Measurements from ENCODE around the gene KSR1.

Gene KSR1

GRCh38 chr17:27560668-27561067 is 104.4 kb downstream of the KSR1 start:
- no peak overlapping the region for H3K27ac ChIP-seq
- DNase-seq (ENCODE audit: low read depth, low spot score) = no peak

- no peak for DNase-seq (ENCODE audit: low read depth, low spot score)
- no peak overlapping the region for H3K27ac ChIP-seq
Measured at GRCh38 chr17:27562777-27563455, 106.7 kb downstream of the KSR1 start.

GRCh38 chr17:27563532-27563931 is 107.3 kb downstream of the KSR1 start:
- no peak overlapping the region for H3K27ac ChIP-seq
- no peak for DNase-seq (ENCODE audit: low read depth, low spot score)

DNA sequence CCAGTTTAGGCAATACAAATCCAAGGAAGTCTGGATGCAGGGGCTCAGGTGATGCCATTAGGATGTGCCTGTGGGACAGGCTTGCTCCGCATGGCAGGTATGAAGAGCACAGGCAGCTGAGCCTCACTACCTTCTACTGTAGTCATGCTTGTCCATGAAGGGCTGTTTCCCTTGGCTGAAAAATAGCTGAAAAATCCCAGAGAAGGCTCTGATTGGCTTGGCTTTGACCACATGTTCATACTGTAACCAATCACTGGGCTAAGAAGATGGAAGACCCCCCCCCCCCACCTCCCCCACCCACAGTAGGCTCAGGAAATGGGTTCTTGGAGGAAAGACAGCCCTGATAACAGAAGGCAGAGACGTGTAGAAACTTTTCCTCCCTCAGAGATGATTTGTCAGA is 108.2 kb downstream of the KSR1 start:
- no peak for DNase-seq (ENCODE audit: low read depth, low spot score)

GRCh38 chr17:27565874-27566670 is 109.8 kb downstream of the KSR1 start:
- DNase-seq (ENCODE audit: low read depth, low spot score) = no peak
- no peak overlapping the region for H3K27ac ChIP-seq

More for the DNA sequence above, 108.2 kb downstream of the KSR1 start:
- no peak overlapping the region for H3K27ac ChIP-seq

DNA sequence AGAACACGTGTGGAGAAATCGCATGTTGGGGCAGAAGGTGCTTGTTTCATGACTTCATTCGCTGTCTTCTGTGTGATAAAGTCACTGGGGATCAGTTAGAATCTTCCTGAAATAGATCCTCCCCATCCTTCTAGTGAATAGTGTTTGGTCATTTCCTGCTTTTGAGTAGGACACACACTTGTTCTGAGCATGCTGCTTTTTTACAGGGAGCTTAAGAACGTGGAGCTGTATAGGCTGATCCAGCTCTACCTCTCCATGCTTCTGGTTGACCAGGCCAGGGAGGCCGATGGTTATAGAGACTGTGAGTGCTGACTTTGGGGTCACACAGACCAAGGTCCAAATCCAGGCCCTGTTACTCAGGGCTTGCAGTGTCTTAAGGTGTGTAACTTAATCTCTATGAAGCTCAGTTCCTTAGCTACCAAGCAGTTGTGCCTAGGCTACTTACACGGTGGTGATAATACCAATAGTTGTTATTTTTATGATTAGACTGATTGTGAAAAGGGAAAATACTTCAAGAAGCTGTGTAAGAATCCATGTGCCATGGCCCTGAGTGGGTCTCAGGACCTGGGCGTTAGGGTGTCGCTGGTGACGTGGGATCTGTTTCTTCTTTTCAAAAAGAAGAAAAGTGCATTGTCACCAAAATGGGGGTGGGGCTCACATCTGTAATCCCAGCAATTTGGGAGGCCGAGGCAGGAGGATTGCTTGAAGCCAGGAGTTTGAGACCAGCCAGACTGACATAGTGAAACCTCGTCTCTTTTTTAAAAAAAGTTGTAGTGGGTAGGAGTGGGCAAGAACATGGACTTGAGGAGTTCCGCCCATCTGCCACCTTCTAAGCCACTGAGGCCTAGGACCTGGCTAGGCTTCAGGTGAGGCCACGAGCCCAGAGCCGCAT is 110.7 kb downstream of the KSR1 start:
- no peak overlapping the region for H3K27ac ChIP-seq
- no peak for DNase-seq (ENCODE audit: low read depth, low spot score)

DNA sequence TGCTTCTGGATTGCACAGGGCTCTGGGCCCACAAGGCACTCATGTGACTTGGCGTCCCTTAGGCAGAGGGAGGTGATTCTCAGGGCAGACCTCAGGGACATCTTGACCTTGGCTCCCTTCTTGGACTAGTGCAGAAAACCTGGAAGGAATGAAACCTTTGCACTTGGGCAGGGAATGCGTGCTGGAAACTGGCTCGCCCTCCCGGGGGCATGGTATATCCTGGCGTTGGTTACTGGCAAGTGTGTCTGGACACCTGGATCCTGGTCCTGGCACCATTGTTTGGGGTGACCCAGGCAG is 111.3 kb downstream of the KSR1 start:
- no peak overlapping the region for H3K27ac ChIP-seq
- DNase-seq (ENCODE audit: low read depth, low spot score) = no peak

- no peak overlapping the region for H3K27ac ChIP-seq
- DNase-seq (ENCODE audit: low read depth, low spot score) = no peak
Measured at GRCh38 chr17:27568216-27568615, 112.0 kb downstream of the KSR1 start.

DNA sequence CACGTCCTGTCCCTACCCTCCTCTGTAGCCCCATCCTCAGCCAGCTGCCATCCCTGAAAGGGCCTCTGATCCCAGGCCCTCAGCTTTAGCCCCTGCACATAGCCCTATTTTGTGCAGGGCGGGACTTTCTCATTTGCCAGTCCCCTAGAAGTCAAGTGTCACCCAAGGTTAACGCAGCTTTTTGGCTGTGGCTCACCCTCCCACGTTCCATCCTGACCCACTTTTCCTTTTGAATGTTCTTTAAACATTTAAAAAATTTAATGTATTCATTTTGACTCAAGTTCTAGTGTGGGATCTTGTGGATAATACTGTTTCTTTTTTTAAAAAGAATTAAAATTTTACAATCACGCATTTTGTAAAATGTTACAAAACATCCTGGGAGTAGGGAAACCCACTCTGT is 112.6 kb downstream of the KSR1 start:
- no peak overlapping the region for H3K27ac ChIP-seq
- no peak for DNase-seq (ENCODE audit: low read depth, low spot score)

DNA sequence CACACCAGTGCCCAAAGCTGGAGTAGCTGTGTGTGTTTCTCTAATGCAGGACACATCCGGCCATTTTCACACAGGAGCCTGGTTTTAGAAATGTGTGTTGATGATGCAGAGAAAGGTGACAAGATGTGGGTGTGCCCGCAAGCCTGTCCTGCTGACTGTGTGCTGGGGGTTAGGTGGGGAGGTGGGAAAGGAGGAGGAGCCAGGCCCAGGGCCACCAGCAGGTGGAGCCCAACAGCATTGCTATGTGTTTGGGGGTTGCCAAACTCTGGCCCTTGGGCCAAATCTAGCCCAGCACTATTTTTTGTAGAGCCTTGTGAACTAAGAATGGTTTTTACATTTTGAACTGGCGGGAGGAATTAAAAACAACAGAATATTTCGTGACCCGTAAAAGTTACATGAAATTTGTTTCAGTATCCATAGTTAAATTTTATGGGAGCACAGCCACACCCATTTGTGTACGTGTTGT is 113.0 kb downstream of the KSR1 start:
- no peak overlapping the region for H3K27ac ChIP-seq
- no peak for DNase-seq (ENCODE audit: low read depth, low spot score)

GRCh38 chr17:27569884-27570577 is 113.8 kb downstream of the KSR1 start:
- H3K27ac ChIP-seq = no peak overlapping the region
- DNase-seq (ENCODE audit: low read depth, low spot score) = no peak

DNA sequence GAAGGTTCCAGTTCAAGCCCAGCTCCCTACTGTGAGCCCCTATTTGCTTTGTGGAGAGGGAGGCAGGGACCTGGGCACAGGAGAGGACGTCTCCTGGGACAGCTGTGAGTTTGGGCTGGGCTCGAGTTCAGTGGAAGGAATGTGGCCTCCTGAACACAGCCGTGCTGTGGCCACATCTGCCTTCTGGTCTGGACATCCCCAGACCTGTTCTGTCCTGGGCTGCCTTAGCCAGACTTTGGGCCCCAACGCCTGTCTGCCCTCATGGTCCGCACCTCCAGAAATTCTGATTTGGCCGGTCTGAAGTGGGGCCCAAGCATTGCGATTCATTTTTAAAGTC is 114.3 kb downstream of the KSR1 start:
- H3K27ac ChIP-seq = no peak overlapping the region
- no peak for DNase-seq (ENCODE audit: low read depth, low spot score)

DNA sequence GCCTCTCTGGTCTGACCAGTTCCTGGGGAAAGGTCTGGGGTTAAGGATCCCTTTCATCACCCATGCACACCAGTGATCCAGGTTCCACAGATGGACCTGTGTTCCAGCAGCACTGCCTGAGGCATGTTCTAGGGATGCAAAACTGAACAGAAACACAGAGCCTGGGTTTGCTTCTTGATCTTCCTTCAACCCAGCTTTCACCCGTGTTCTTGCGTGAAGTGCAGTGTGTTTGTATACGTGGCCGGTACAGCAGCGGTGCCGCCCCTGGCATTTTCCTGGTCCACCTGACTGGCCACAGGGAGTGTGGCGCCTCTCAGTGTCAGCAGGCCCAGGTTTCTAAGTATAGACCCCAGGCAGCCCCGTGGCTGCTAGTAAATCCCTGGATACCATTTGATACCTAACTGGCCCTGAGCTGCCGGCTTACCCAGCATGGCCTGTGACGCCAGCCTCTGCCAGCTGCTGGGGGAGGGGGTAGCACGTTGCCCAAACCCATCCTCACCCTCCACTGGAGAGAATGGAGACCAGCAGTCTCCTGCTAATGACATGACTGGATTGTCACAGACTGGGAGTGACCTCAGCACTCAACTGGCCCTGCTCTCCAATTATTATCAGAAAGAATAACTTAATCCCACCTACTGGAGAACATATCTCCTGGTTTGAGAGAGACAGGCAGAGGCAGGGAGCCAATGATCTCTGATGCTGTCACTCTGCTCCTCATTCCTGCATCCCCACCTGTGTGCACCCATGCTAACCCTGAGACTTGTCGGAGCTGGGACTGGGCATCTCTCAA is 115.5 kb downstream of the KSR1 start:
- DNase-seq (ENCODE audit: low read depth, low spot score) = no peak
- H3K27ac ChIP-seq = no peak overlapping the region

- no peak for DNase-seq (ENCODE audit: low read depth, low spot score)
- no peak overlapping the region for H3K27ac ChIP-seq
Measured at GRCh38 chr17:27572665-27573064, 116.4 kb downstream of the KSR1 start.

DNA sequence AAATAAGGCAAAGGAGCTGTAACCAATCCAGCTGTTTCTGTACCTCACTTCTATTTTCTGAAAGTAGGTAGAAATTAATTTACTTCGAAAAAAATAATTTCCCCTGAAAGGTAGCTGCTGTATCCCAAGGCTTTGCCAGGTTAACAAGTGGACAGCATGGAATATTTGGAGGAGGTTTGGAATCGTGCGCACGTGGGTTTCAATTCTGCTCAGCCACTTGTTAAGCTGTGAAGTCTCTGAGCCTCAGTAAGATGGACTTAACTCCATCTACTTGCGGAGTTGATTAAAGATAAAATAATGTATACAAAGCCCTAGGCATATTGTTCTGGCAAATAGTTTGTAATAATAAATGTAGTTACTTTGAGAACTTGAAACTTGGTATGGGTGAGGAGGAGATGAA is 117.3 kb downstream of the KSR1 start:
- DNase-seq (ENCODE audit: low read depth, low spot score) = no peak
- H3K27ac ChIP-seq = no peak overlapping the region

- H3K27ac ChIP-seq = no peak overlapping the region
- no peak for DNase-seq (ENCODE audit: low read depth, low spot score)
Measured at GRCh38 chr17:27573971-27574525, 117.8 kb downstream of the KSR1 start.

DNA sequence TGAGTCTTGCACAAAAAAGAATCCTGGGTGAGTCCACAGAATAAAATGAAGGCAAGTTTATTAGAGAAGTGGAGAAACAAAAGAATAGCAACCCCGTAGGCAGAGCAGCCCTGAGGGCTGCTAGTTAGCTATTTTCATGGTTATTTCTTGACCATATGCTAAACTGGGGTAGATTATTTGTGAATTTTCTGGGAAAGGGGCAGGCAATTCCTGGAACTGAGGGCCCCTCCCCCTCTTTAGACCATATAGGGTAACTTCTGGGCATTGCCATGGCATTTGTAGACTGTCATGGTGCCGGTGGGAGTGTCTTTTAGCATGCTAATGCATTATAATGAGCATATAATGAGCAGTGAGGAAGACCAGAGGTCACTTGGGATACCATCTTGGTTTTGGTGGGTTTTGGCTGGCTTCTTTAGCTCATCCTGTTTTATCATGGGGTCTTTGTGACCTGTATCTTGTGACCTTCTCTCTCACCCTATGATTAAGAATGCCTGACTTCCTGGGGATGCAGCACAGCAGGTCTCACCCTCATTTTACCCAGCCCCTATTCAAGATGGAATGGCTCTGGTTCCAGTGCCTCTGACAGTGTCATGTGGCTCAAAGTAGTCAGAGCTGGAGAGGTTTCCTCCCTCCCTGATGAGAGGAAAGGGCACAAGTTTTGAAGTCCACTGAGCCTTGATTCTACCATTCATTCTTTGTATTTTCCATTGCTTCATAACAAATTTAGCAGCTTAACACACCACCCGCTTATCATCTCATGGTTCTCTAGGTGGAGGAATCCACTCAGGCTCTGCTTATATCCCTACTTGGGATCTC is 119.1 kb downstream of the KSR1 start:
- DNase-seq (ENCODE audit: low read depth, low spot score) = no peak
- no peak overlapping the region for H3K27ac ChIP-seq

- H3K27ac ChIP-seq = no peak overlapping the region
- no peak for DNase-seq (ENCODE audit: low read depth, low spot score)
Measured at GRCh38 chr17:27575912-27576252, 119.6 kb downstream of the KSR1 start.

All from epithelial cell of prostate (primary cell).